HK-2 (cell line): ENCODE data around the gene ITGA7.

ENCODE experiments used
- DNase-seq: peaks from one replicate; pipeline ENCODE4 v3.0.0-alpha.2; 2018; ENCODE audit not compliant: unreplicated experiment

The ITGA7 gene

DNA sequence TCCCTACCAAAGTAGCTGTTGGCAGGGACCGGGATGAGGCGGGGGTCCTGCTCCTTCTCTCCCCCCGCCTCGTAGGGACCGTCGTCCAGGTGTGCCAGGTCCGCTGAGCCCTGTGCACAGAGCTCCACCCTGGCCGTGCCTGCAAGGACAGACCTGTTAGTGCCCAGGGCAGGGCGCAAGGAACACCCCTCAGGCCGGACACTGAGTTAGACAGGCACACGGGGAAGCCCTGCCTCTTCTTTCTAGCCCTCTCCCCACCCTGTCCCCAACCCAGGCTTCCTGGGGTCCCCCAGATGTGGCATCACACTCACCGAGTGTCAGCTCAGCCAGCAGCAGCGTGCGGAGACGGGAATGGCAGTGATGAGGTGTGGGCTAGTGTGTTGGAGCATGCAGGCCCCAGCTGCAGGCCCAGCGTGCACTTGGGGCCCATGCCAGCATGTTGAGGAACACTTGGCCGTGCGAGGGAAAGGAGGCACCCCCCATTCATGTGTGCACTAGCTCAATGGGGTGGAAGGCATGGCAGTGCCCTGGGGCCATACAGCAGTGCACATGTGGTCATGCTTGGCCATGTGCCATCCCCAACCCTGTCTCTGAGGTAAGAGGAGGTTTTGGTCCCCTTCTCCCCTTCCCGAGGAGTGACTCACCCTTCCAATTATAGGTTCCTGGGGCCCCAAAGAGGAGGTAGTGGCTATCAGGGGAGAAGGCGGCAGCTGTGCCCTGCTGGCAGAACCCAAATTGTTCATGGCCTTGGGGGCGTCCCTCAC lies 7.3 kb downstream of the ITGA7 start:
- no peak for DNase-seq

DNA sequence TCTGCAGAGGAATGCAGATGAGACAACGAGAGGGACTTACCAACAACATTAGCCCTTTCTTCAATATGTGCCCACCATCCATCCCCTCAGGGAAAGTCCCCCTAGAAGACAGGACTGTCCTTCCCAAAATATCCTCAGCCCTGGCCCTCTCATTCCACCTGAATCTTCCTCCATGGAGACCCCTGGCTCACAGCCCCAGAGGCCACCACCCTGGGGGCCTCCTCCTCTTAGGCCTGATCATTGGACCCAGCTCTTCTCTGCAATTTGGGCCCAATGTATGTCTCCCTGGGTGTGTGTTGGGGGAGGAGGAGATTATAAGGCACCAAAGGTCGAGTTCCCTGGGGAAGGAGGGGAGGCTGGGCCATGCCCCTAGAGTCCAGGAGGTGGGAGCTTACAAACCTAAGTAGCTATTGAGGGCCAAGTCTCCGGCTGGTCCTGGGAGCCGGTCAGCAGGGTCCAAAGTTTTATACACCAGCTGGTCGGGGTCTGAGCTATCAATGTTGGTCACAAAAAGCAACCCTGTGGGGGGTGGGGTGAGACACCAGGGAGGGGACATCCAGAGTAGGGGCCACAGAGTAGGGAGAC lies 8.1 kb downstream of the ITGA7 start:
- DNase-seq = no peak

DNA sequence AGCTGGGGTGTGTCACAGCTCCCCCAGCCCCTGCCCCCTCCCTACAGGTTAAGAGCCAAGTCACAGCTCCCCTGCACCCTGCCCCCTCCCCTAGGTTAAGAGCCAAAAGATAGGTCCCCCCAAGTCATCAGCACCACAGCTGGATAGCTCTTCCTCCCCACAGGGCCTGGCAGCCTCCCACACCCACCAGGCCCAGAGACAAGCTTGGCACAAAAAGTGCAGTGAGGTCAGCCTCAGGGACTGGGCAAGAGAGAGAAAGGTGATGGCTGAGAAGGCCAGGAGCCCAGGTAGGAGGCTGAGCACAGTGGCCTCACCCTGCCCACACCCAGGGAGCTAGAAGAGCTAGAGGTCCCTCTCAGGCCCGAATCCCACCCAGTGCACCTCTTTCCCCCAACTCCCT lies 8.7 kb downstream of the ITGA7 start:
- no peak for DNase-seq

DNA sequence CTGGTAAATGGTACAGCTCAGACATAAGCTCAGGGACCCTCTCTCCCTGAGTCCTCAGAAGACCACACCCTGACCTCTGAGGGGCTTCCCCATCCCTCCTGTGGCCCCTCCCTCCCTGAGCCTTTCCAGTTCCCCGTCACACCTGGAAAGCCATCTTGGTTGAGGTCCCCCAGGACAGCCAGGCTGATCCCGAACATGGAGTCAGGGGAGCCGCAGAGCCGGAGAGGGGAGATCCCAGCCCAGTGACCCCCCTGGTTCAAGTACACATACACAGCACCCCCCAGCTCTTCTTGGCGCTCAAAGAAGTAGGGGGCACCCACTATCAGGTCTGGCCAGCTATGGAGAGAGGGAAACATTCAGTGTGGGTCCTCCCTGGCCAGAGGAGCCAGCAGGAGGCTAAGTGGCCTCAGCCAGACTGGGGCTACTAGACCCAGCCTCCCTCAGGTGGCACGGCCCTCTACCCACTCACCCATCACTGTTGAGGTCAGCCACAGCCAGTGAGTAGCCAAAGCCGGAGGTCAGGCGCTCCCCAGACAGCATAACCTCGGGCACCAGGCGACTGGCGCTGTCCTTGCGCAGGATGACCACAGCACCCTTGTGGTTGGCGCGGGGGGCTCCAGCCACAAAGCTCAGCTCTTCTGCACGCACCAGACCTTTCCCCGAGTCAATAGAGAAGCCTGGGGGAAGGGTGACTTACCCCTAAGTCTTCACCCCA lies 9.3 kb downstream of the ITGA7 start:
- no peak for DNase-seq

DNA sequence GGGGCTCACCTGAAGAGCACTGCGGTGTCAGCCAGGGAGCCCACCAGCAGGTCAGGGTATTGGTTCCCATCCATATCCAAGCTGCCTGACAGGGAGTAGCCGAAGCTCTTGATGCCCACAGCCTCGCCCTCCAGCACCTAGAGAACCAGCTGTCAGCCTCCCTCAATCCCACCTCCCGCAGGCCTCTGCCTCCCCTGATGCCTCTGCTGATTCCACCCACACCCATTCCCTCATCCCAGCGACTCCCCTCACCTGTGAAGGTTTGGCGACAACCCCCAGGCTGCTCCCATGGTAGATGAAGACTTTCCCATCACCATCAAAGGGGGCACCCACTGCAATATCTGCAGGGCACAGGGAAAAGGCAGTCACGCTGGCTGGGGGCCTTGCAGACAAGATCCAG lies 10.0 kb downstream of the ITGA7 start:
- no peak for DNase-seq

DNA sequence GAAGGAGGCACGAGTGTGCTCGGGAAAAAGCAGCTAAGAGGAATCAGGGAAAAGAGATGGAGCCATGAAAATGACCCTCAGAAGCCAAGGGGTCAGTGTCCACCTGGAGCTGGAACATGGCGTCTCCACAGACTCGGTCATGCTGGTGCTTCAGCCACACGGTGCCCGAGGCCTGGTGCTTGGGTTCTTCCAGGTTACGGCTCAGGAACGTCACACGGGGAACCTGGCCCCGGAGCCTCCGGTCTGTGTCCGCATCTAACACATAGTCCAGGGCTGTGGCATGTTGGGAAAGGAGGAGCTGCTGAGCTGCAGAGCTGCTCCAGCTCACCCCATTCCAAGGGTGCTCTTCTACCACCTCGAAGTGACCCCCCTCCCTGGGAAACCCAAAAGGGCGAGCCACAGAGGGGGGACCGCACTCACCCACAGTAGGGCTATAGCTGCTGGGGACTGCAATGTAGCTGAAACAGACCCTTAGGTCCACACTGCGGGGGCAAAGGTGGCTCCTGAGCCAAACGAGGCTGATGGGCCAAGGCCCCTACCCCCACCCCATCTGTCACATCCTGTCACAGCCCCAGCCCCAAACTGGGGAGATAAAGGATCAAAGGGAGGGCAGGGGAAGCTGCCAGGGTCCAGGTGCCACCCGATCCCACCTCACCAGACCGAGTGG lies 10.8 kb downstream of the ITGA7 start:
- DNase-seq = no peak

DNA sequence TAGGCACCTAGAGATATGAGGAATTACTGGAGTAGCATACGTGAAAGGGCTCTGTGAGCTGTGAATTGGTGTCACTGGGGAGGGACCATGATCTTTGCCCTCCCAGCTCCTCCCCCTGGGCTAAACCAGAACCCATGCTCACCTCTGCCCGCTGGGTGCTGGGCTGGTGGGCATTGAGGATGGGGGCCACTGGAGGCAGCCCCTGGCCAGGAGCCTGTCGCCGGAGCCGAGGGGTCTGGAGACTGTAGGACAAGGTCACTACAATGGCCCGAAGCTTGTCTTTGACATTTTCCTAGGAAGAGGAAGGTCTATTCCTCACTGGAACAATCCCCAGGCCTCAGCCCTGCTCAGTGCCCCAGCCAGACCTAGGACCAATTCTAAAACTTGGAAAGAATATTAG lies 11.6 kb downstream of the ITGA7 start:
- DNase-seq = no peak

DNA sequence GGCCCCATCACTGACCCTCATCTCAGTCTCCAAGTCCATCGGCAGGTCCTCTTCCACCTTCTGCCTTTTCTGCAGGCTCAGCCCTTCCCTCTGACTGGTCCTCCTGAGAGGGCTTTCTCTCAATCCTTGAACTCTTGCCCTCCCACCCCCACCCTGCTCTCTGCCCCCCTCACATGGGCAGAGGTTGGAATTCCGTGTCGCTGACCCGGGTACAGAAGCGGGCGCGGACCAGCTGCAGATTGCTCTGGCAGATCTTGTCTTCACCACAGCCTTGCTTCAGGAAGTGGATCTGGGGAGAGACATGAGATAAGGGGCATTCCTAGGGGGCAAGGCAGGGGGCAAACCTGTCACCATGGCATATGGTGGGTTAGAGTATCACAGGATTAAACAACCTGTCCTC lies 12.4 kb downstream of the ITGA7 start:
- DNase-seq = no peak

DNA sequence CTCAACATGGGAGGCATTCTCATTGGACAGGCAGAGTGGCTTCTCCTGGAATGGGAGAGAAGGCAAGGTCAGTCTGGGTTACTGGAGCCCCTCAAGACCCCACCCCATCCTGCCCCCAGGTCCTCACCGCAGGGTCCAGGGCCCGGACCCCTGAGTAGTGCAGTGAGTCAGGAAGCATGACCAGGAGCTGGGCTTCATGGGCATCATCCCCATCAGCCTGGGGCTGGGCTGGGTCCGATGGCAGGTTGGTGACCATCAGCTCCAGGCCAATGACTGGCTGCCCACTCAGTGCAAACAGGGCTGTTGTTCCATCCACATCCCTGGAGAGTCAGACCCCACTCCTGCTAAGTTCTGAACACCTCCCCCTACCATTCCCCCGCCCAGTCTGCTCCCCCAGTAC lies 13.1 kb downstream of the ITGA7 start:
- no peak for DNase-seq

DNA sequence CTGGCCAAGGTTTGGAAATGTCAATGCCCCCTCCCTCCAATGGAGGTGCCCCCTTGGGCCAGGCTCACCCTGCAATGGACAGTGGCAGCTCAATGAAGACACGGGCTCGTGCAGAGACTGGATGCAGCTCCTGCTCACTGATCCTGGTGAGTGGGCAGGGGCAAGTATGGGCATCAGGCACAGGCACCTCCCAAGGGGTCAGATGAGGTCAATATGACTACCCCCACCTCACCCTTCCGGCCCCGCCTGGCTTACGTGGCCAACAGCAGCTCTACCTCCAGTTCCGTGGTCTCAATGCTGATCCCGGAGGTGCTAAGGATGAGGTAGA lies 13.6 kb downstream of the ITGA7 start:
- no peak for DNase-seq

DNA sequence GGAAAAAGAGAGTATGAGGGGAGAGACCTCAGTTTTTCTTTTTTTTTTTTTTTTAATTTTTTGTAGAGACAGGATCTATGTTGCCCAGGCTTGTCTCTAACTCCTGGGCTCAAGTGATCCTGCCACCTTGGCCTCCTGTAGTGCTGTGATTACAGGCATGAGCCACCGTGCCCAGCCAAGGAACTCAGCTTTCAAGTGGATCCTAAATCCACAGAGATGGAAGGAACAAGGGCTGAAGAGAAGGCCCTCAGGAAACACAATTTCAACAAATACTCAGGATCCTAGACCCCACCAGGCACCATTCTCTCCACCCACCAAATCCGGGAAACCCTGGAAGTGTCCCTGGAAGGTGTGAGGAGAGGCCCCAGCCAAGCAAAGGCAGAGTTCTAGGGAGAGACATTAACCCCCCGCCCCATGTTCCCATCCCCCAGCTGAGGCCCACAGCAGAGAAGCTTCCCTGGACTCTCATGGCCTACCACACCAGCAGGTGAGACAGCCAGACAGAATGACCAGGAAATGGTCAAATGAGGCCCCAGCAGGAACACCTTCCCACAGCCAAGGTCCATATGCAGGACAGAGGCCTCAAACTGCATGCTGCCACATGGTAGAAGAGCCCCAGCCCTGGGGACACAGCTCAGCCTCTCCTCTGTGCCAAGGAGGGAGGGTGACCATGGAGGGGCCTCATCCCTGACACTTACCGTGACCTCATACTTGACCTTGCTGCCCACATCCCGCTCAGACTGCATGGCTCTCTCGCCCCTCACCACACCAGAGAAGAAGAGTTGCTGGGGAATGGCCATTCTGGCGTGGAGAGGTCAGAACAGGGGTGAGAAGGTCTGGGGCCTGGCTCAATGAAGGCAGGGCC lies 14.1 kb downstream of the ITGA7 start:
- no peak for DNase-seq

DNA sequence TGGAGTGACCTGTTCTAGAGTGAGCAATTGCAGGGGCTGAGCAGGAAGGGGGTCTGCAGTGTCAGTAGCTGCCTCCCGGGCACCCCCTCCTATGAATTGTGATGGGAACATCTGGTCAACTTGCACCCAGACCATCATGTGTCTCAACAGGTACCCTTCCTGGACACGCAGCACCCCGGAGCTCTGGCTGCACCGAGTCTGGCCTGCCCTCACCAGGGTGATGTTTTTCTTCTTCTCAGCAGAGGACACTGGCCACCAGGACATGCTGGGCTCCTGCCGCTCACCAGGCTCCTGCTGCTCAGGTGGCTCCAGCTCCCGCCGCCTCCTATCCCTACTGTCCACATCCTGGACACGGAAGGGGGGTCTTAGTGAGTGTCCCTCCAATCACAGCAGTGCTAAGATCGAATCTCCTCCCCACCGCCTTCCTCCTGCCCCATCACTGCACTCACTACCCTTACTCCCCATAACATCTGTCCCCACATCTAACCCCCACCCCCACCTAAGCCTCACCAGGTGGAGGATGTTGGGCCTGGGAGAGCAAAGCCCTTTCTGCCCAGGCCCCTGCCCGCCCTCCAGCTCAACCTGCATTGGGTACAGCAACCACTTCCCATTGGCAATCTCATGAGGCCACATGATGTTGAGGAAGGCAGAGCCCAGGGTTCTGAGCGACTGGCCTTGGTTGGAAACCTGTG lies 14.9 kb downstream of the ITGA7 start:
- no peak for DNase-seq

DNA sequence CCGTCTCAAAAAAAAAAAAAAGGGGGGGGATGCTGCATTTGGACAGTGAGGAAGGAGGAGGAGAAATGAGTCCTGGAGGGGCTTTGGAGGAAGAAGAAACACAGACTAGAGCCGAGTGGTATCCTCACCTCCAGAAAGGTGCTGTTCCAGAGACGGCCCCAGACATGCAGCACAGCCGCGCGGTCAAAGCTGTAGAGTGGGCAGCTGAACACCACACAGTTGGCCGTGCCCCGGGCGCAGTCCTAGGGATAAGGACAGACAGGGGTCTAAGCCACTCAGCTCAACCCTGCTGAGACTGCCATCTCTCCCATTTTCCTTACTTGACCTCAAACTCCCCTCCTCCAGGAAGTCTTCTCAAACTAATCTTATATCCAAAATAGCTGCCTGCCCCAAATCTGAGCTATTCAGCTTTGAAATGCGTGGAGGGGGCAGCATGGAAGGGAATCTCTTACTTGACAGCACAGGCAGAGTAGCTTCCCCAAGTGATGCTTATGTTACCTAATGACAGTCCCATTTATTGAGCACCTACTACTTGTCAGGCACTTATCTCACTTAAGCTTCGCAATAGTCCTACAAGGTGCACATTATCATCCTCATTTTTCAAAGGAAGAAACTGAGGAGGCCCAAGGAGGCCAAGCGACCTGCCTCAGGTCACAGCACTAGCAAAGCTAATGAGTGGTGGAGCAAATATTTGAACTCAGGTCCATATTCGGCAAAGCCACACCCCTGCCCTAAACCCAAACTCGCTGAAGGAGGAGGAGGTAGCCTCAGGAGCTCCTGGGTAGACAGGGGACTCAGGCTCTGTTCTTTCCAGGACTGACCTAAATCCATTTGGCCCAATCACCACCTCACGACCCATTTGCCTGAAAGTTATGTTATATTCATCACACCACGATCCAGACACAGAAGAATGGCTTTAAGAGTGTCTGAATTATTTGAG lies 18.7 kb downstream of the ITGA7 start:
- DNase-seq = no peak

DNA sequence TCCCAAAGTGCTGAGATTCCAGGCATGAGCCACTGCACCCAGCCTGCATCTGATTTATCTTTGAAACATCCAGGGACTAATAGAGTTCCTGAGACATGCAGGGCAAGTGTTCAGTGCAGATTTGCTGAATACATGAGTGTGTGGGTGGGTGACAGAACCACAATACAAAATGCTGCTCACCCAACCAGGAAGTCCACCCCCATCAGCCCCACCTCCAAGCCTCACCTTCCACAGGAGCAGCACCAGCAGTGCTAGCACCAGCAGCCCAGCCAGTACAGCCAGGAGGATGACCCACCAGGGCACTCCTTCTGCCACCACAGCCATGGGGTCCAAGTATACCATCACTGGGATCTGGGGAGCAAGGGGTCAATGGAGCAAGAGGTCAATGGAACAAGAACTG lies 20.0 kb downstream of the ITGA7 start:
- DNase-seq = no peak

DNA sequence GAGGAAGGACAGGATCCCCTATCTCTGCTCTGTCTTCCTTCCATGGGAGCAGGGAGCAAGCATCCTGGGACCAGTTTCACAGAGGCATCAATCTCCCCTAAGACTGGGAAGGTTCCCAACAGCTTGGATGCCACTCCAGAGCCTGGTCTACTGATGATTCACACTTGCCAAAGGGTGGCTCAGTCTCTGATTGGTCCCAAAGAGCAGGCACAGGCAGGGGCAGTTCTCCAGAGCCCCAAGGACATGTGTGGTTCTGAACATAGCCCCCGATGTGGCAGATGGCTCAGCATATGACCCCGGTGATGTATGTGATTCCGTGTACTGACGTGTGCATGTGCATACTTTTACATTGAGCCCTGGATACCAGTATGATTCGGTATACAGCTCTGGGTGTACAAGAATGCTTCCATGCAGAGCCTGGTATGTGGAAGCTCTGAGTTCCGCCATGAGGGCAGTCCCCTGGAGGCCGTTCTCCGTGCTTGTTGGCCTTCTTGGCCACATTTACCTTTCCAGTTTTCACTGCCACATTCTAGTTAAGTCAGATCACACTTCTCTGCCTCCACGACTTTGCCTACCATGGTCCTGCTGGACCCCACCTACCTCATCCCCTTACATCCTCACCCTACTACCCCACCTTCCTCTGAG lies 21.2 kb downstream of the ITGA7 start:
- no peak for DNase-seq

DNA sequence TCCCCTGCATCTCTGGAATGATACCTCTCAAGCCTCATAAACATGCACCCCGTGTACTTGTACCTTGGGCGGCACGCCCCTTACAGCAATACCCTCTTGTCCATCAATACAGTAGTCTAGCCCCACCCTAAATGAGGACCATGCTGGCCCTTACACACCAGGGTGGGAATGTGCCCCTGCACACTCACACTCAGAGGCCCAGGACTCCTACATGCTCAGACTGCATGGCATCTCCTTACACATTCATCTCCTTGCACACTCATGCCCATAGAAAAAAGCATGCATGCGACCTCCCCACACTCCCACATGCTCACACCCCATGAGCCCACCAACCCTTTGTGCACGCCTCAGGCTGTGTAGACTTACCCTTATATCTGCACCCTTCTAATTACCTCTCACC lies 22.0 kb downstream of the ITGA7 start:
- DNase-seq = no peak

DNA sequence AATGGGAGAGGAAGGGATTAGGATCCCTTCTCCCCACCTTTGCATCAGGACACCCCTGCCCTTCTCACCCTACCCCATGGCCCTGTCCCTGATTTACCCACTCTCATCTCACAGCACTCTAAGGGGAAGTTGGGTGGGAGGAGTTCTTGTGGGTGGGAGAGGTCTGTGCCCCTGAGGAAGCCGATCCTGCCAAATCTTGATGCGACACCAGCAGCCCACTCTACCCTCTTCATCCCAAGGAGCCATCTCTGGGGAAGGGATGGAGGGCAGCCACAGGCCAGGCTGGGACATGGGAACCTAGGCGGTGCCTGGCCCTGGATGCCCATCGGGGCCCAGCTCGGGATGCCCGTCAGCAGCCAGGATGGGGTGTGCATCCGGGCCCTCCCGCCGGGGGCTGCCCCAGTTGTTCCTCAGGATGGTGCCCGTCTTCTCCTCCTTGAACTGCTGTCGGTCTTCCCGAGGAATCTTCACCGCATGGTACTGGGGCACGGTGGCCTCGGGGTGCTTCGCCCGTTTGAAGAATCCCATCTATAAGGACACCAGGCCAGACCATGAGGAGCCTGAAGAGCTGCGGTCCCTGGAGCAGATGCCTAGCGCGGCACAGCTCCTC lies 22.8 kb downstream of the ITGA7 start:
- DNase-seq = no peak

DNA sequence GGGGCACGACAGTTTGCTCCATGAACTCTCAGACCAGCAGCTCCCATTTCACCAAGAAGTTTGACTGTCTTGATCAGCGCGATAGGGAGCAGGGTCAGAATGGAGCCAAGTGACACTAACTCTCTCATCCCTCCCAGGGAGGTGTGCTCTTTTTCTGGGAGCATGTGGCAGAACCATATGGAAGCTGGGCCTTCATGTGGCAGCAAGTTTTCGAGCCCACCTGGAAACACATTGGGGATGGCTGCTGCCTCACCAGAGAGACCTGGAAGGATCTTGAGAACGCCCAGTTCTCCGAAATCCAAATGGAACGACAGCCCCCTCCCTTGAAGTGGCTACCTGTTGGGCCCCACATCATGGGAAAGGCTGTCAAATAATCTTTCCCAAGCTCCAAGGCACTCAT lies 24.0 kb downstream of the ITGA7 start:
- DNase-seq = no peak

DNA sequence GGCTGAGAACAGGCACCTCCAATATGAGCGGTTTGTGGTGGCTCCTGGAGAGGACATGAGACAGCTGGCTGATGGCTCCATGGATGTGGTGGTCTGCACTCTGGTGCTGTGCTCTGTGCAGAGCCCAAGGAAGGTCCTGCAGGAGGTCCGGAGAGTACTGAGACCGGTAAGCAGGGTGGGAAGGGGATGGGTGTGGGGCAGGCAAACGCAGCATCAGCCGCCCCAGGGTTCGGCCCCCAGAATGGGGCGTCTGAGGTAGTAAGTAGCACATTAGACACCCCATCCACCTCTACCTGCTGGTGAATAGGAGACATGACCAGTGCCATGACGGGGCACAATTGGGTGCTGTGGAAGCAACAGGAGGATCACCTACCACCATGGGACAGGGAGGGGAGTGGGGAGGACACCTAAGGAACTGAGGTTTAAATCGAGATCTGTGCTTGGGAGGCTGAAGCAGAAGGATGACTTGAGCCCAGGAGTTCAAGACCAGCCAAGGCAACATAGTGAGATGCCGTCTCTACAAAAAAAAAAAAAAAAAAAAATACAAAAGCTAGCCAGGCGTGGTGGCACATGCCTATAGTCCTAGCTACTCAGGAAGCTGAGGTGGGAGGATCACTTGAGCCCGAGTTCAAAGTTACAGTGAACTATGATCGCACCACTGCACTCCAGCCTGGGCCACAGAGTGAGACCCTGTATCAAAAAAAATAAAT lies 25.5 kb downstream of the ITGA7 start:
- peak; percentile 11 for DNase-seq
